ENCODE data around the gene SP9. TPM values are rescaled to one million over a fixed set of nuclear protein-coding genes. Genes with fewer than 3 reads are reported as not detected.

SP9 gene
- total RNA-seq = not detected

DNA sequence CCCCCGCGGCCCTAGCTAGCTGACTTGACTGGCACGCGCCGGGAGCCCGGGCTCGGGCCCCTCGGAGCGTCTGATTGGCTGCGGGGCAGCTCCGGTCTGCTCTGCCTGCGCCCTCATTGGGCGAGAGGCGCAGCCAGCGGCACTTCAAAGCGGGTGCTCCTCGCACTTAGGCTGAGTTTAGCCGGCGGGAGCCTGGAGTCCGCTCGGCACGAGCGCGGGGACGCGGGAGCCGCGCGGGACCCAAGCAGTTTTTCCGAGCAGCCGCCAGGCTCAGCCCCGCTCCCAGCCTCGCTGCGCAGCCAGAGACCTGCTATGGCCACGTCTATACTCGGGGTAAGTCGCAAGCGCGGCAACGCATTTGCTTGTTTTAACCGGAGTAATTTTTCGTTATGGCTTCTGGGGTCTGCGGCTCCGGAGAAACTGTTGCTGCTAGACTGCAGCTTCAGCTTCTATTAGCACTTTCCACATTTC, at the start of gene SP9:
SP9 (plus strand) TSS at position 174 of the 471 bp plus-strand sequence; CDS start at position 313, 139 bp downstream.
- TF ChIP-seq, protein P1, sequence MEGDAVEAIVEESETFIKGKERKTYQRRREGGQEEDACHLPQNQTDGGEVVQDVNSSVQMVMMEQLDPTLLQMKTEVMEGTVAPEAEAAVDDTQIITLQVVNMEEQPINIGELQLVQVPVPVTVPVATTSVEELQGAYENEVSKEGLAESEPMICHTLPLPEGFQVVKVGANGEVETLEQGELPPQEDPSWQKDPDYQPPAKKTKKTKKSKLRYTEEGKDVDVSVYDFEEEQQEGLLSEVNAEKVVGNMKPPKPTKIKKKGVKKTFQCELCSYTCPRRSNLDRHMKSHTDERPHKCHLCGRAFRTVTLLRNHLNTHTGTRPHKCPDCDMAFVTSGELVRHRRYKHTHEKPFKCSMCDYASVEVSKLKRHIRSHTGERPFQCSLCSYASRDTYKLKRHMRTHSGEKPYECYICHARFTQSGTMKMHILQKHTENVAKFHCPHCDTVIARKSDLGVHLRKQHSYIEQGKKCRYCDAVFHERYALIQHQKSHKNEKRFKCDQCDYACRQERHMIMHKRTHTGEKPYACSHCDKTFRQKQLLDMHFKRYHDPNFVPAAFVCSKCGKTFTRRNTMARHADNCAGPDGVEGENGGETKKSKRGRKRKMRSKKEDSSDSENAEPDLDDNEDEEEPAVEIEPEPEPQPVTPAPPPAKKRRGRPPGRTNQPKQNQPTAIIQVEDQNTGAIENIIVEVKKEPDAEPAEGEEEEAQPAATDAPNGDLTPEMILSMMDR (IDR thresholded peaks at IDR 0.05) = no peak
- DNase-seq (ENCODE audit: low spot score) (no peak), ATAC-seq (ENCODE audit: low FRiP score) (no peak)

DNA sequence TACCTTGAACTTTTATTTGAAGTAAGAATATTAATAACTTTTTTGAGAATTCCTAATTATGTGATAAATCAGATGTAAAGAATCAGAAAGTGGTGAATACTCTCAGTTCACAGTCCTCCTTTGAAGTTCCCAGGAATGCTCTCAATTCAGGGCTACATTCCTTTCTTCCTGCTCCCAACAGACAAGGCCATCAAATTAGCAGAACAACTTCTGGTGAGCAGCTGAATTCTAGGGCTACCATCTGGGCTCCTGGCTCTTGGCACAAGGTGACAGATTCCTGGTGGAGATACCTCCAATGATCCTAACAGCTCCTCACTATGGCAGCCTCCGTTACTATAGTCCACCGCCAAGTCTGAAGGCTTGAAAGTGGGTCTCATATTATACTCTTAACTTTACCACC, 48.6 kb upstream of the SP9 start:
- DNase-seq (ENCODE audit: low spot score) = no peak
- TF ChIP-seq, protein P1 (IDR thresholded peaks at IDR 0.05) = no peak
- ATAC-seq (ENCODE audit: low FRiP score) = no peak

DNA sequence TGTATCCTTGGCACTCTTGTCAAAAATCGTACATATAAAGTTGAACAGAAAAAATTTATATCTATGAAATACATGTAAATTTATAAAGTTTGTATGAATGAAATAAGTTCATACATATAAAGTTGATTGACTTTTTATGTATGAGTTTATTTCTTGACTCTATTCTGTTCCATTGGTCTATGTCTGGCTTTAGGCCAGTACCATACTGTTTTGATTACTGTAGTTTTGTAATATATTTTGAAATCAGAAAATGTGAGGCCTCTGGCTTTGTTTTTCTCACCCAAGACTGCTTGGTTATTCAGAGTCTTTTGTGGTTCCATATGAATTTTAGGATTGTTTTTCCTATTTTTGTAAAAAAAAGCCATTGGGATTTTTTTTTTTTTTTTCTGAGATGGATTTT, 41.8 kb upstream of the SP9 start:
- ATAC-seq (ENCODE audit: low FRiP score) (no peak), DNase-seq (ENCODE audit: low spot score) (no peak)
- TF ChIP-seq, protein P1 (IDR thresholded peaks at IDR 0.05) = no peak

DNA sequence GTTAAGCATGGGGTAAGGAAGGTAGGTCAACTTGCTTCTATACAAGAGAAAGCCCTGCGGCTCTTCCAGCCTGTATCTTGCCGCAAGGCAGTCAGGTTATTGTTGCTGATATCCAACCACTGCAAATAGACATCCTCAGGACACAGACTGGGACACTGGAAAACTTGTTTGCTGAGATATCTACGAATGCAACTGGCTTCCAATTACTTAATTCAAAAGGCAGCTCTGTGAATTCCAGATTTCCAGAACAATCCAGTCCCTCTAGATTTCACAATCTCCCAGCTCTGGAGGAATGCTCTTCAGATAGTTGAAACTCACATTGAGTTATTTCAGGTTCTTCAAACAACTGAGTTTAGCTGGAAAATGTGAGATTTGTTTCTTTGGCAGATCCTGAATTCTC, 34.6 kb upstream of the SP9 start:
- DNase-seq (ENCODE audit: low spot score) (no peak), ATAC-seq (ENCODE audit: low FRiP score) (no peak)
- TF ChIP-seq, protein P1 (IDR thresholded peaks at IDR 0.05) = no peak

DNA sequence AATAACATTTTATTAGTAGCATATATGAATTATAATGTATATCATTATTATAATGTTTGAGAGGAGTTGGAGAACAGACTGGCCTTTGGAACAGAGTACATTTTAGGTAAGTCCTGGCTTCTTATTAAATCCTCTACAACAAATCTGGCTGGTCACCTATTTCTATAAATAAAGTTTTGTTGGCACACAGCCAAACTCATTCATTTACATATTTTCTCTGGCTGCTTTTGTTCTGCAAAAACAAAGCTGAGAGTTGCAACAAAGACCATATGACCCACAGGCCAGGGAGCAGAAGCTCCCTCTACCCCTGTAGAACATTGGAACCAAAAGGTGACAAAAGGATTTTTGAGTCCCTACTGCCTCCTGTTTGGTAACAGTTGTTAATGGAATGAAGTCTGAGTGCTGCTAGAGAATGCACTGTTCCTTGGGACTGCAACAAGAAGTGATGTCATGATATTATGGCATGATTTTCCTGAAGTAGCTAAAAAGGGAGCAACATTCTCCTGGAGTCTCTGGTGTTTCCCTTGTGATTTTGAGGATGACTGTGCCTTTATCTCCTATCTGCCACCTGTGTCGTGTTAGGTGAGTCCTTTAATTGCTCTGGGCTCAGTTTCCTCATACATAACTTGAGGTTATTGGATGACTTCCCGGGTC, 22.0 kb upstream of the SP9 start:
- no peak for ATAC-seq (ENCODE audit: low FRiP score)
- no peak for DNase-seq (ENCODE audit: low spot score)
- TF ChIP-seq, protein P1 (IDR thresholded peaks at IDR 0.05) = no peak

DNA sequence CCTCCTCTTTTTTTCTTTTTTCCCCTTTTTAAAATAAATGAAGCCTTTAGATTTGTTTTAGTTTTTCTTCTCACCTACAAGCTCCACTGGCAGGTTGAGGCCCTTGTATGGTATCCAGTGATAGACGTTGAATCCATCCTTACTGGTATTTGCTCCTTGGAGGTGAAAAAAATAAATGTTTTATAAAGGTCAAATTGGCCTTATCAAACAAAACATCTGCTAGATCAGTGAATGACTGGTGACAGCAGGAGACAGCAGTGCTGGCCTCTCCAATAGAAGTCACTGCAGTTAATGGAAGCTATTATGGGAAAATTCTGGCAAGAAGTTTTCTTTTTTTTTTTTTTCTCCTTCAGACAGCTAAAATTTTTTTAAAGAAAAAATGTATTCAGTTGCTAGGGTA, 12.6 kb upstream of the SP9 start:
- ATAC-seq (ENCODE audit: low FRiP score) (no peak), DNase-seq (ENCODE audit: low spot score) (no peak)
- TF ChIP-seq, protein P1 (IDR thresholded peaks at IDR 0.05) = no peak

DNA sequence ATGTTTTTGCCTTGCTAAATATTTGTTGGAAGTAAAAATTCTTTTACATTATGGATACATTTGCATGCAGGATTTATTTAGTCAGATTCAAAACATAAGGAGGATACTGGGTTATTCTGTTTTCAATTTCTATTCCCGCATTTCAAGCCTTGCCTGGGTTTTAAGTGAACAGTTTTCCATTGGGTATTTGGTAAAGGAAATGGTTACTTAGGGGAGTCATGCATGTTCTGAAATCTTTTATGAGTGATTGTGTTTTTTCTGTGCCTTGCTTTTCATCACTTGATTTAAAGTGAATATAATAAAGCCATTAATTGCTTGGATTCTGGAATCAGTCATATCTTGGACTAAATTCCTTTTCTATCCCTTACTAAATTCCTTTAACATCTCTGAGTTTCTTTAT, 12.0 kb upstream of the SP9 start:
- TF ChIP-seq, protein P1 (IDR thresholded peaks at IDR 0.05) = no peak
- DNase-seq (ENCODE audit: low spot score) = no peak
- no peak for ATAC-seq (ENCODE audit: low FRiP score)

All from omental fat pad (tissue), 4 donors.